GM20431 (cell line): ENCODE data around the gene KDM6A.

Experiments
- in situ Hi-C: fragments of 300-500 bp; cut with MseI, MboI; formaldehyde crosslinking; loops from one replicate; pipeline ENCODE4 v1.15.0; 2020; ENCODE audit warnings: low sequenced_read_pairs; ENCODE audit not compliant: unreplicated experiment

Gene KDM6A

DNA sequence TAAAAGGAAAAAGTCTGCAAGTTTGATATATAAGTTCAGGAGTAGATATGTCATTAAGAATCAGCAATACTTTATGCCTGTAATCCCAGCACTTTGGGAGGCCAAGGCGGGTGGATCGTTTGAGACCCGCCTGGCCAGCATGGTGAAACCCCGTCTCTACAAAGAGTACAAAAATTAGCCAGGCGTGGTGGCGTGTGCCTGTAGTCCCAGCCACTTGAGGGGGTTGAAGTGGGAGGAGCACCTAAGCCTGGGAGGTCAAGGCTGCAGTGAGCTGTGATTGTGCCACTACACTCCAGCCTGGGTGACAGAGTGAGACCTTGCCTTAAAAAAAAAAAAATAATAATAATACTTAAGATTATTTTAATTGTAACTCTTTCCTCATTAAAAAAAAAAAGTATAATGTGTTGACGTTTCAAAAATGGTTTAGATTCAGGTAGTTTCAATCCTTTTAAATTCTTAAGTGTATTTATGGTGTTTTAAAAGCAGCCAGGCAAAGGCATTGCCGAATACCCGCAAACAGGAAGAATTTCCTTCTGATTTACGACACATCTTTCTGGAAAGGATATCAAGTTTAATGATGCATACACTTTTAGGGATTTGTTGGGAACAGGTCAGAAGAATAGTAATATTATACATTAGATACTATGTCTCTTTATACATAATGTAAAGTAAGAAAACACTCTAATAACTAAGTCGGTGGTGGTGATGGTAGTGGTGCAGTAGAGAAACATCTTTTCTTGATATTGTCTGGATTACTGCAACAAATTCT lies 80.9 kb downstream of the KDM6A start:
- in situ Hi-C loops: no loop called here

DNA sequence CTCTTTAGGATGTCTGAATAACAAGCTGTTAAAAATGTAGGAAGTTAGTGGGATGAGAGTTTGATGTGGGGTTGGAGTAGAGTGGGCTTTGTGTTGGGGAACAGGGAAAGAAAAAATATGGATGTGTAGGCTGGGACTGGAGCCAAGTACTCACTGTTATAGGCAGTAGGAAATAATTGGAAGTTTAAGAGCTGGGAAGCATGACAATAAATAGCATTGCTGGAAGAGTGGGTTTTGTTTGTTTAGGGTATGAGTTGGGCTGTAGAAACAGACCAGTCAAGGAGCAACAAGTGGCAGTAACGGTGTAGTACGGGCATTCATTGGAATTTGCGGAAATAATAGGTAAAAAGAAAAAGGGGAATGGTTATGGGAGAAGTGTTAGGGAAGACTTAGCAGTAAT lies 81.6 kb downstream of the KDM6A start:
- in situ Hi-C loops: no loop called here

DNA sequence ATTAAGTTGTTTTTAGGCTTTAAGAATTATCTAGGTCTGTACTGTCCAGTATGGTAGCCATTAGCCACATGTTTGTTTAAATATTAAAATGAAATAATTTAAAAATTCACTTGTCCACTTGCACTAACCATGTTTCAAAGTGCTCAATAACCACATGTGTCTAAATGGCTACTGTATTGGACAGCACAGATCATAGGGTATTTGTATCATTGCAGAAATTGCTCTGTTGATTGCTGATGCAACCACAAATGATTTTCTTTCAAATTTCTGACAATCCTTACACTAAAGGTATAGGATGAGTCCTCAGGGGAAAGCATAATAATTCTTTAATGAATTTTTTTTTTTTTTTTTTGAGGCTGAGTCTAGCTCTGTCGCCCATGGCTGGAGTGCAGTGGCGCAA lies 84.9 kb downstream of the KDM6A start:
- in situ Hi-C loops: no loop called here

DNA sequence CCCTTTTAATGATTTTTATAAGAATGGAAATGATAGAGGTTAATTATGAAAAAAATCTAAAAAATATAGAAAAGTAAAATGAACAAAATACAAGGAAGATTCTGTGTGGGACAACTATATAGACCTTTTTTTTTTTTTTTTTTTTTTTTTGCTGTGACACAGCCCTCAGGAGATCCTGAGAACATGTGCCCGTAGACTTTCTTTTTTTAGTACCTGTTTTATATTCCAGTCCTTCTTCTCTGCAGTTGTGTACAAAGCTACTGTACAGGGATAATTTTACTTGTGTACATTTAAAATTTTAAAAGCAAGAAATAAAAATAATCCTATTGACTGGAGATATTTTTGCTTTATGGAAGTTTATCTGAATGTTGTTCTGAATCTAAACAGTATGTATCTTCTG lies 85.5 kb downstream of the KDM6A start:
- in situ Hi-C loops: no loop called here

DNA sequence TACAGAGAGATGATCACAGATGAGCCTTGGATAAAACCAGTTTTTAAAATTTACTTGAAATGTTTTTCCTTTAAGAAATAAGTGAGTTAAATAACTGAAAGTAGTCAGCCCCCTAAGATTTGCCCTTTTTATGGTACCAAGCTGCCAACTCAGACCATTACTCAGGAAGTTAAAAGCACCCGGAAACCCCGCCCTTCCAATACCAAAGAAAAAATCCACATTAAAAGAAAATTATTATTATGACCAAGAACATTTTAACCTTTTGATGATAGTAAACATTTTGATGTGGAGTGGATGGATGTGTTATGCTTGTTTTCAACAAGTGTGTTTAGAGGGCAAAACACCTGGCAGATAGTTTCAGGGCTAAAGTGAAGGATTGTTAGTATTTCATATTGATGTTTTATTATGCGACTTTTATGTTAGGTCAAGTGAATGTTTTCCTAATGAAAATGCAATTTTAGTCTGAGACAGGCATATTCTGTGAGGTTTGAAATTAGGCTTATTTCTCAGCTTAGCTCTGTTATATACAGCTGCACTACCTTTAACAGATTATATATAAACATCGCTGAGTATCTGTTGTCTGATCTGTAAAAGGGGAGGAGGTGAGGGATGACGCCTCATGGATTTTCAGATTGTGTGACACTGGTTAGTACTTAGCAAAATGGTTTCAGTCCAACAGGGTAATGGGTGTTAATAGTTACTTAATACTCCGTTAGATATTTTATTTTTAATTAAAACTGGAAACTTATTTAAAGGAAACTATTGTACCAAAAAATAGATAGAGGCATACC lies 89.0 kb downstream of the KDM6A start:
- in situ Hi-C loops: no loop called here

DNA sequence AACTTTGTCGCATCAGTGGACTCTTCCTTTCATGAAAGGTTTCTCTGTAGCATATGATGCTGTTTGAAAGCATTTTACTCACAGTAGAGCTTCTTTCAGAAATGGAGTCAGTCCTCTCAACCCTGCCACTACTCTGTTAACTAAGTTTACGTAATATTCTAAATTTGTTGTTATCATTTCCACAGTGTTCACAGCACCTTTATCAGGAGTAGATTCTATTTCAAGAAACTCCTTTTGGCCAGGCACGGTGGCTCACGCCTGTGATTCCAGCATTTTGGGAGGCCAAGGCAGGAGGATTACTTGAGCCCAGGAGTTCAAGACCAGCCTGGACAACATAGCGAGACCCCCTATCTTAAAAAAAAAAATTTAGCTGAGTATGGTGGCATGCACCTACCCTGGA lies 90.0 kb downstream of the KDM6A start:
- in situ Hi-C loops: no loop called here

DNA sequence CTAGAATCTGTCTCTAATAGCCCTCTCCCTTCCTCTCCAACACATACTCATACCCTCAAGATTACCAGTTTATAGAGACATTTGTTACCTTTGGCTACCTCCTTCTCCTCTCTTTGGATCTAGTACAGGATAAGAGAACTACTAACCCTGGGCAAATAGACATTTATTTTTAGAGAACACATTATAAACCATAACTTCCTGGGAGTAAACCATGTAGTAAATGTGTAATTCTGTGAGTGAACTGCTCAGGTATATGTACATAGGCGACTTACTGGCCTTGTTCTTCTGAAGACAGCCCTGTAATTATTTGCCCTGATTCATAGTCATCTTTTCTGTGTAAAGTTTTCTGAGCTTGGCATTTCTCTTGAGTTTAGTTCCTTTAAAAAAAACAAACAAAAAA lies 94.2 kb downstream of the KDM6A start:
- in situ Hi-C loops: no loop called here

DNA sequence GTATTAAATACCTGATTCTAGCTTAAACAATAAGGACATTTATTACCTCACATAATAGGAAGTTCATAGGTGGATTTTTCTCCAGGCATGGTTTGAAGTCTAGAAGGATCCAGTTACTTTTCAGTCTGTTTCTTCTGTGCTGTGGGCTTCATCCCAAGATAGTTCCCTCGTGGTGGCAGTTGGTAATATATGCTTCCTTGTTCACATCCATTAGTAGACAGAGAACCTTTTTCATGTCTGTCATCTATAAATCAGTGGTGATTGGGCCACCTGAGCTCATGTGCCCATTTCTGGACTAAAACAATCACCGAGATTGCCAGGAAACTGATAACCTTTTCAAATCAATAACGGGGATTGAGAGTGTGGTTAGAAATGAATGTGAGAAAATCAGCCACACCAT lies 97.7 kb downstream of the KDM6A start:
- in situ Hi-C loops: no loop called here

DNA sequence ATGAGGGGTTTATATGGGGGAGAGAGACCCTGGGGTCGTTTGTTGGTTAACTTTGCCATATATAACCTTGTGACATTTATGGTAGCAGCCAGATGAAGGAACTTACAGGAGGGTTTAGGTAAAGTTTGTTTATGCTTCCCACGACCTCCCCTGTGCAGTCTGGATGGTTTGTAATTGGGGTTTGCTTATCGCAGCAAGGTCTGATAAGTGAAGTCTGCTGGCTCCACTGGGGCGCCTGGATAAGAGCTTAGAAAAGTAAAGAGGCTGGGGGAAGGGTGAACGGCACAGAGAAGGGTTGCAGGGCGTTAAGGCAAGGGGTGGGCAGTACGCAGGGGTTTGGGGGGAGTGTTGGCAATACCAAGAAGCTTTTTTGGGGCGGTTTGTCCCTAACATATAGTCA lies 98.7 kb downstream of the KDM6A start:
- in situ Hi-C loops: no loop called here

DNA sequence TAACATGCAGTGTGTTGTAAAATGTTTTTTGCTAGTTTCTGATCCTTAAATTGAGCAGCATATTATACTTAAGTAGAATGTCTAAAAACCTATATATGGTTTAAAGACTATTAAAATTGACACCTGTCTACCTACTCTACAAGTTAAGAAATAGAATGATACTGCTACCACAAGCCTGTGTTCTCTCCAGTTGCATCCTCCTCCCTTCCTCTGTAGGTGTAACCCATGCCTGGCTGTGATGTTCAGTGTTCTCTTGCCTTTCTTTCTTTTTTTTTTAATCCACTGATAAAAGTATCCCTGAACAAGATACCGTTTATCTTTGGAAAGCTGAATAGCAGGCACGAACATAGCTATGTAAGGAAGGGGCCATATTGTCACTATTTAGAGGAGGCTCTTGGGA lies 99.1 kb downstream of the KDM6A start:
- in situ Hi-C loops: no loop called here

DNA sequence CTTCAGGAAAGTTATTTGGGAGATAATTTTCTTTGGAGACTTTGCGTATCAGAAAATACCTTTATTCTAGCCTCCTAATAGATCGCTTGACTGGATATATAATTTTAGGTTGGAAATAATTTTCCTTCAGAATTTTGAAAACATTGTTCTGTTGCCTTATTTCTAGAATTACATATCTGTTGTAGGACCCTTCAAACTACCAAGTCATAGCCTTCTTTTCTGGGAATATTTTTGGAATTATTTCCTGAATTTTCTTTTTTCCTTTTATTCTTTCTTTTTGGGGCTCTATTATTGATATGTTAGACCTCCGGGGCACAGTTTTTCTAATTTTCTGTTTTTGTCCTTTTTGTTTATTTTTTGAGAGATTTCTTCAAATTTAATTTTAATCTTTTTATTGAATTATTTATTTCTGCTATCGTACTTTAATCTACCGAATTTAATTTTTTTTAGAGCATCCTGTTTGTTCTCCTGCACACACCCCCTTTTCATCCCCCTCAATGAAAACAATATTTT lies 100.5 kb downstream of the KDM6A start:
- in situ Hi-C loops: no loop called here

DNA sequence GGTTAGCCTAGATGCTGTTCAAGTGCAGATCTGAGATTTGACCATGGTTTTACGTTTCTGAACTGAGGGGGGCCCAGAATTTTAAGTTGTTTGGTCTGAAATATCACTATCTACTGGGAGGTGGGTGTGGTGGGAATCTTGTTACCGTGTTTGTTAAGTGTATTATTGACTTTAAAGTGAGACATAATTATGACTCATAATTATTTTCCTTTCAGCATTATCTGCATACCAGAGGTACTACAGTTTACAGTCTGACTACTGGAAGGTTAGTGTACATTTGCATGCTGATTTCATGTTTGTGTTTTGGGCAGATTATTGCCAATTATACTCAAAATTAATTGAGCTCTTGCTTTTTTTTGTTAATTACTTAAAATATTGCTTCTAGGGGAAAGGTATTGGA lies 101.5 kb downstream of the KDM6A start:
- in situ Hi-C loops: no loop called here

DNA sequence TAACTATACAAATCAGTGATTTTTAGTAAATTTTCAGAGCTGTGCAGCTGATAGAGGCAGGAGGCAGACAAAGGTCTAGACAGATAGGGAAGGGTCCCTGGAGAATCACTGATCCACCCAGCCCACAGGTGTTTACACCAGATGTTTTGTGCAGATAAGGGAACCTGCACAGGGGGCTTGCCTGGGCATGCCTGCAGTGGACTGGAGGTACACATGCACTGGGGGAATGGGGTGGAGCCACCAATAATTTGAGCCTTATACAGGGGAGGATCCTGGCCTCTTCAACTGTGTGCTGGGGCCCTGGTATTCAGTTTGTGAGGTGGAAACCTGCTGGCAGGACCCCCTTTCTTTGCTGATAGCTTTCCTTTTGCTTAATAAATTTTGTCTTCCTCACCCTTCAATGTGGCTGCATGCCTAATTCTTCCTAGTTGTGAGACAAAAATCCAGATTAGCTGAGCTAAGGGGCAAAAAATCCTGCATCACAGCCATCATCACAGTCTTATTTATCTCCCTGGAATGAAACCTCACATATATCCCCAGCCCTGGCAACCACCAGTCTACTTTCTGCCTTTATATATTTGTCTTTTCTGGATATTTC lies 102.8 kb downstream of the KDM6A start:
- in situ Hi-C loops: no loop called here

DNA sequence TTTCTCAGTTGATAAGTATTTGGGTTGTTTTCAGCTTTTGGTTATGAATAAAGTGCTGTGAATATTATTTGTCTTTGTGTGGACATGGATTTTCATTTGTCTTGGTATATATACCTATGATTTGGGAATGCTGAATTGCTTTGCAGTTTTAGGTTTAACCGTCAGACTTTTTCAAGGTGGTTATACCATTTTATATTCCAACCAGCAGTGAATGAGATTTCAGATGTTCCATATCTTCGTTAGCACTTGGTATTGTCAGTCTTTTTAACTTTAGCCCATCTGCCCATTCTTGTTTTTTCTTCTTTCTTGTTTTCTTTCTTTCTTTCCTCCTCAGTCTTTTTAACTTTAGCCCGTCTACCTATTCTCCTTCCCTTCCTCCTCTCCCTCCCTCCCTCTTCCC lies 106.0 kb downstream of the KDM6A start:
- in situ Hi-C loops: no loop called here

DNA sequence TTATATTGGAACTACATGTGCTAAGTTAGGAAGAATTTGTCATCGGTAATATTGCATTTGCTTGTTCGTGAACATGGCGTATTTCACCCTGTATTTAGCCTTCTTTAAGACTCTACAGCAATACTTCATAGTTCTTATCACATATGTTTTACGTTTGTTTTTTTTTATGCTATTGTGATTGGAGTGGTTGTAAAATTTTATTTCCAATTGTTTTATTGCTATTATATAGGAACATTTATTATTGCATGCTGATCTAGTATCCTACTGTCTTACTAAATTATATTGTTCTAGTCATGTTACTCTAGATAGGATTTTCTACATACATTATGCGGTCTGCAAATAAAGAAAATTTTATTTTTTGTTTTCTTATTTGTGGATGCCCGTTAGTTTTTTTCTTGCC lies 107.4 kb downstream of the KDM6A start:
- in situ Hi-C loops: no loop called here

DNA sequence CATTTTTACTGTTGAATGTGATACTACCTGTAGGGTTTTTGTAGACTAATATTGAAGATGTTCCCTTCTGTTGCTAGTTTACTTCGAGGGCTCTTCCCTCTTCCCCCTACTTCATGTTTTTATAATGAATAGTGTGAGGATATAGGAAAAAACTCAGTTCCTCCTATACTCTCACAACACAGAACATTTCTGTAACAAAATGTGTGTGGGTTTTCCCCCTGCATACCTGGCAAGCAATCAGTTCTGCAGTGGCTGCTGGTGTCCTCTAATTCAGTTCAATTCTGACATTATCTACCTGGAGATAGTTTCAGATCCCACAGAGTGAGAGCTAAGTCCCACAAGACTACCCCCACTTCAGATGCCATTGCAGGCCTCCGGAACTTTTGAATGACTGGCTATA lies 107.9 kb downstream of the KDM6A start:
- in situ Hi-C loops: no loop called here

DNA sequence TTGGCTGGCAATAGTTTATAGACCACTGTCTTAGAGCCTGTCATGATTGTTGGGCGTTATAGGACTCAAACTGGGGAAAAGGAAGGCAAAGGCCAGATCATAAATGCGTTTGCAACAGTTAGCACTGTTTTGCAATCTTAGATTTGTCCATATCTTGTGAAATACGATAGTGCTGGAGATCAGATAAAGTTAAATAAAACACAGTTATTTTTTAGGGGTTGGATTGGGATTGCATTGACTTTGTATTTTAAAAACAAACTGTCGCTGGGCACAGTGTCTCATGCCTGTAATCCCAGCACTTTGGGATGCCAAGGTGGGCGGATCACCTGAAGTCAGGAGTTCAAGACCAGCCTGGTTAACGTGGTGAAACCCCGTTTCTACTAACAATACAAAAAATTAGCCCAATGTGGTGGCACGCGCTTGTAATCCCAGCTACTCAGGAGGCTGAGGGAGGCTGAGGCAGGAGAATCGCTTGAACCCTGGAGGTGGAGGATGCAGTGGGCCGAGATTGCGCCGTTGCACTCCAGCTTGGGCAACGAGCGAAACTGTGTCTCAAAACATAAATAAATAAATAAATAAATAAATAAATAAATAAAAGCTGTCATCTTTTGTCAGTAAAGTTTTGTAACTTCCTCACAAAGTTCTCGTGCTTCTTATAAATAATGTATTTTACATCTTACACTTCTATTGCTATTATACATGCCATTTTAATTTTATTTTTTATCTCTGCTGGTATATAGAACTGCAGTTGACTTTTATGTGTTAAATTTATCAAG lies 117.2 kb downstream of the KDM6A start:
- in situ Hi-C loops: no loop called here

DNA sequence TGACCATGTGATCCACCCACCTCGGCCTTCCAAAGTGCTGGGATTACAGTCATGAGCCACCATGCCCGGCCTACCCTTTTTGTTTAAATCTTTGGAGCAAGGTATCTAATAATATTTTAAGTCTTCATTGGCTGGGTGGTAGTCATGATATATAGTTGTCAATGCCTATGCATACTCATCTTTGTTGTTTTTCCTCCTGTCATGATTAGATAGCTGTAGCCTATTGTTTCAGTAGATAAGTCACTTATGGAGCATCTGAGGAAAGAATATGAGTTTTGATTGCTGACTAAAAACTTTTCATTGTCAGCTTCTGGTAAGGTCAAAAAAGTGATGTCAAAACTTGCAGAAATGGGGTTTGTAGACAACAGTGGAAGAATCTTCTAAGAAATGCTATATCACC lies 119.8 kb downstream of the KDM6A start:
- in situ Hi-C loops: no loop called here

DNA sequence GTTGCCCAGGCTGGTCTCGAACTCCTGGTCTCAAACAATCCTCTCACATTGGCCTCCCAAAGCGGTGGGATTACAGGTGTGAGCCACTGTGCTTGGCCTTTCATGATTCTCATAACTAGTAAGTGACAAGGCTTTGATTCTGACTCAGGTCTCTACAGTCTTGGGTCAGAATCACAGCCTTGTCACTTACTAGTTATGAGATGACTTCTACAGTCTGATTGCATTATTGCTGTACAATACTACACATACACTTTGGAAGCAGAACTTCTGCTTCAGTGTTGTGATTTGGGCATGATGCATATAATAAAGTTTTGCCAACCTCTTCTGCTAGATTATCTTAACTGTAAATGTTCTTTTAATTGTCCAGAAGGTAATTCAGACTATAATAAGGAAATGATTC lies 123.3 kb downstream of the KDM6A start:
- in situ Hi-C loops: no loop called here

DNA sequence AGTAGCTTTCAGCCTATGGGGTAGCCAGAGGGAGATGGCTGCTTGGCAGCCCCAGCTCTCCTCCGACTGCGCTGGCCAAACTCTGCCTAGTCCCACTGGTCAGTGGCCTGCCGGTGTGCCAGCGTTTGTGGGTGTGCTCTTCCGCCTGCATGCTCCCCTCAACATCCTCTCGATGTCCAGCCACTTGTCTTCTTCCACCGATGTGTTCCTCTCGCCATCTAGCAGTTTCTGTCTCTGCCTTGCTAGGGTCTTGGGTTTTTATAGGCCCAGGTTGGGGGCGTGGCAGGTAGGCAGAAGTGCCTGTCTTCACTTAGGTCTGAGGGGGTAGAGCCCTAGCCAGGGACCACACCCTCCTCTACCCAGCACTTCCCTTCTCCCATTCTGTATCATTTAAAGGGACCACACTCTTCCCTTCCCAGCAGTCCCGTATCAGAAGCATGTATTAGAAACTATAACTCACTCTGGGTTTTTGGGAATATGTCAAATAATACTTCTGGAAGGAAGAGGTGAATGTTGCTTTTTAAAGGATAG lies 124.4 kb downstream of the KDM6A start:
- in situ Hi-C loops: no loop called here
